ENCODE results near the gene RBM15.

RBM15 gene, protein sequence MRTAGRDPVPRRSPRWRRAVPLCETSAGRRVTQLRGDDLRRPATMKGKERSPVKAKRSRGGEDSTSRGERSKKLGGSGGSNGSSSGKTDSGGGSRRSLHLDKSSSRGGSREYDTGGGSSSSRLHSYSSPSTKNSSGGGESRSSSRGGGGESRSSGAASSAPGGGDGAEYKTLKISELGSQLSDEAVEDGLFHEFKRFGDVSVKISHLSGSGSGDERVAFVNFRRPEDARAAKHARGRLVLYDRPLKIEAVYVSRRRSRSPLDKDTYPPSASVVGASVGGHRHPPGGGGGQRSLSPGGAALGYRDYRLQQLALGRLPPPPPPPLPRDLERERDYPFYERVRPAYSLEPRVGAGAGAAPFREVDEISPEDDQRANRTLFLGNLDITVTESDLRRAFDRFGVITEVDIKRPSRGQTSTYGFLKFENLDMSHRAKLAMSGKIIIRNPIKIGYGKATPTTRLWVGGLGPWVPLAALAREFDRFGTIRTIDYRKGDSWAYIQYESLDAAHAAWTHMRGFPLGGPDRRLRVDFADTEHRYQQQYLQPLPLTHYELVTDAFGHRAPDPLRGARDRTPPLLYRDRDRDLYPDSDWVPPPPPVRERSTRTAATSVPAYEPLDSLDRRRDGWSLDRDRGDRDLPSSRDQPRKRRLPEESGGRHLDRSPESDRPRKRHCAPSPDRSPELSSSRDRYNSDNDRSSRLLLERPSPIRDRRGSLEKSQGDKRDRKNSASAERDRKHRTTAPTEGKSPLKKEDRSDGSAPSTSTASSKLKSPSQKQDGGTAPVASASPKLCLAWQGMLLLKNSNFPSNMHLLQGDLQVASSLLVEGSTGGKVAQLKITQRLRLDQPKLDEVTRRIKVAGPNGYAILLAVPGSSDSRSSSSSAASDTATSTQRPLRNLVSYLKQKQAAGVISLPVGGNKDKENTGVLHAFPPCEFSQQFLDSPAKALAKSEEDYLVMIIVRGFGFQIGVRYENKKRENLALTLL

GRCh38 chr1:110338886-110339406 is at the start of gene RBM15:
TSS of gene RBM15 (plus strand) at chr1:110339377. CDS start at chr1:110339406, 29 bp downstream.
- DNase-seq (ENCODE audit: low spot score) (peak; percentile 100), FAIRE-seq (peak; percentile 95)

DNA sequence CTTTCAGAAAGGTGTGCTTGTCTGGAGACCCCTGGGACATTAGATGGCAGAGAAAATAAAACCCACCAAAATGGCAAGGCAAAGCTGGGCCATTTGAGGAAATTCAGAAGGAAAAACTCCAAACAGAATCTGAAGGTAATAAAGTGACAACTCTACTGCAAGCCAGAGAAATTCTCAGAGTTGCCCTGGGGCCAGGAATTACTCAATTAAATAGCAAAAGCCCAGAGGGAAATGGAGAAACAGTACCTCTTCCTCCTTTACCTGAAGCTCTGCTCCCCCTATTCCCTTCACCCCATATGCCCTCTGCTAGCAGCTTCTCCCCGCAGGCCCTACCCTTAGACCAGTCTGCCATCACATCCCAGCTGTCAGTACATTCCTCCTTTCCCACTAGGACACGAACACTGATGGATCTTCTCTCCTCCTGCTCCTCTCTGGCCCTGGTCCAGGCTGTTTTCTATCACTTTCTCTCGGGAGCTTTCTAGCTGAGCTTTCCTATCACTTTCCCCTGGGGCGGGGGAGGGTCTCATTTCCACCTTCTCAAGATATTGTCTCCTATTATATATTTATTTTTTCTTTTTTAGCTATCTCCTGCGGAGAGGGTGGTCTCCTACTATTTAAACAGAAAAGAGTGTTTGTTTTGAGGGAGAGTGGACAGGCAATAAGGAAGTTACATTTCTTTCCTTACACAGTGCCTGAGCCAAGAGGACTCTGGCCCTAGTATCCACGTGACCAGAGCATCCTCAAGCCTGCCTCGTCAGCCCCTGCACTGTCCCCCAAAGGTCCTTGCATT is 47.7 kb upstream of the RBM15 start:
- DNase-seq (ENCODE audit: low spot score) (no peak), FAIRE-seq (no peak)

DNA sequence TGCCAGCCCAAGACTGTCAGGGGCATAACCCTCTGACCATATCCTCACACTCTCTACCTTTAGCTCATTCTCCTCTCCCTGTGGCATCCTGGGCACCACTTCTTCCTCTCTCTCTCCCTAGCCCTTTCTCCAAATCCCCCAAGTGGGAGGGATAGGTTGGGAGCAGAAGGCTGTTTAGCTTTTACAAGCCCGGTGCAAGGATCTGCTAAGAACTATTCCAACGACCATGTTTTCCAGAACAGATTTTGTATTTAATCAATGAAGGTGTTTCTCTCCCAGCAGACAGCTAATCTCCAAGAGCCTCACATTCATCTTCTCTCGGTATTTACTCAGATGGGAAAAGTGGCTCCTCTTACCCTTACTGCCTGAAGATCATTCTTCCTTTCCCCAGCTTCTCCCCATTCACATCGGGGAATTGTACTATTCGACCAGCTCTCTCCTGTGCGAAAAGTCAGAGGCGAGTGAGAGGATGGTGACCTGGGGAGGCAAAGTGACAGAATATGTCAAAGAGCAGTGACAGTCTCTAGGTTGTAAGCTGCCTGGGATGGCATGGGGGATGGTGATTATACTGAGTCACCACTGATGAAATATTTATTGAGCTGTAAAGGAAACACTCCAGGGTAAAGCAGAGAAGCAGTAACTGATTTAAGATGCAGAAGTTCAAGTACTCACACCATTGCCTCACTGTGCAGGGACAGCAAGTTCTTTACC is 47.0 kb upstream of the RBM15 start:
- DNase-seq (ENCODE audit: low spot score) = peak; percentile 16
- FAIRE-seq = no peak

- no peak for DNase-seq (ENCODE audit: low spot score)
- no peak for FAIRE-seq
Observed at GRCh38 chr1:110293601-110294104, 45.5 kb upstream of the RBM15 start.

- no peak for FAIRE-seq
- DNase-seq (ENCODE audit: low spot score) = no peak
Observed at GRCh38 chr1:110294308-110294707, 44.9 kb upstream of the RBM15 start.

- DNase-seq (ENCODE audit: low spot score) = no peak
- no peak for FAIRE-seq
Observed at GRCh38 chr1:110298991-110299390, 40.2 kb upstream of the RBM15 start.

DNA sequence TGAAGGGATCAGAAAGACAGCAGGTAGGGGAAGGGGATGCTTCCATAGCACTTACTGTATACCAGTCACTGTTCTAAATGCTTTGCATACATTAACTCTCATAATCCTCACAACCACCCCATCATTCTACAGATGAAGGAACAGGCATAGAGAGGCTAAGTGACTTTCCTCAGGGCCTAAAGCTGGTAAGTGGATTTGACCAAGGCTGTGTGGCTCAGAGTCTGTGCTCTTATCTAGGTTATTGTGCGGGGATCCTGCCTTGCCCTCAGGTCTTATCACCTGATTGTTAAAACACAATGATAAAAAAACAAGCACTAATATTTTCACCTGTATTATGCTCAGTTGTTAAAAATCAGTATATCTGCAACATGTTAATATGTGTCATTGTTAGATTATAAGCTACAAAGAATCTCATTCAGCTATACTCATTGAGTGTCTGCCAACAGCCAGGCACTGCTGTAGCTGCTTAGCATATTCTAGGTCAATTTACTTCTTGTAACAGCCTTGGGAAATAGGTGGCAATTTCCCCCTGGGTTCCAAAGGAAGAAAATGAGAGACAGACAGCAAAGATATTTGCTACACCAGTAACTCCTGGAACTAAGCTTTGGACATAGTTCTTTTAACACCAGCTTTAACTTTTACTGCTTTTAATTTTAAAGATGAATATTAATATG is 38.6 kb upstream of the RBM15 start:
- FAIRE-seq = no peak
- DNase-seq (ENCODE audit: low spot score) = no peak

- no peak for FAIRE-seq
- no peak for DNase-seq (ENCODE audit: low spot score)
Observed at GRCh38 chr1:110302836-110303235, 36.3 kb upstream of the RBM15 start.

DNA sequence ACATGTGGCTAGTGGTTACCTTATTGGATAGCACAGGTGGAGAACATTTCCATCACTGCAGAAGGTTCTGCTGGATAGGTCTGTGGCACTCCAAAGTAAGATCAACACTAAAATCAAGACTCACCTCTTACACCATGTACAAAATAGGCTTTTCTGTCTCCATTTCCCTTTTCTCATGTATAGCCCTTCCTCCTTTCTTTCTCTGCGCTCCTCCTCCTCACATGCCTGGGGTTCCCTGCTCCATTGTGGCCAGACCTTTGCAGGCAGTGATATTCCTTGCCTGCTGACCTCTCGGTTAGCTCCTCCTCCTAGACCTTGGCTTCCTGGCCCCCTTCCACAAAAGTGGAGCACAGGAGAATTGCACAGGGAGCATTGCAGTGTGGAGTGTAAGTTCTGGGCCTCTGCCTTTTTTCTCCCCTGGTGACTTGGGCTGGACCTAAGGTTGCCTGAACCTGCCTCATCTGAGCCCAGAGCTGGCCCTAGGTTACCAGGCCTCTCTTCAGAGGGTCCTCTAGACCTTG is 33.2 kb upstream of the RBM15 start:
- DNase-seq (ENCODE audit: low spot score) (no peak), FAIRE-seq (no peak)

DNA sequence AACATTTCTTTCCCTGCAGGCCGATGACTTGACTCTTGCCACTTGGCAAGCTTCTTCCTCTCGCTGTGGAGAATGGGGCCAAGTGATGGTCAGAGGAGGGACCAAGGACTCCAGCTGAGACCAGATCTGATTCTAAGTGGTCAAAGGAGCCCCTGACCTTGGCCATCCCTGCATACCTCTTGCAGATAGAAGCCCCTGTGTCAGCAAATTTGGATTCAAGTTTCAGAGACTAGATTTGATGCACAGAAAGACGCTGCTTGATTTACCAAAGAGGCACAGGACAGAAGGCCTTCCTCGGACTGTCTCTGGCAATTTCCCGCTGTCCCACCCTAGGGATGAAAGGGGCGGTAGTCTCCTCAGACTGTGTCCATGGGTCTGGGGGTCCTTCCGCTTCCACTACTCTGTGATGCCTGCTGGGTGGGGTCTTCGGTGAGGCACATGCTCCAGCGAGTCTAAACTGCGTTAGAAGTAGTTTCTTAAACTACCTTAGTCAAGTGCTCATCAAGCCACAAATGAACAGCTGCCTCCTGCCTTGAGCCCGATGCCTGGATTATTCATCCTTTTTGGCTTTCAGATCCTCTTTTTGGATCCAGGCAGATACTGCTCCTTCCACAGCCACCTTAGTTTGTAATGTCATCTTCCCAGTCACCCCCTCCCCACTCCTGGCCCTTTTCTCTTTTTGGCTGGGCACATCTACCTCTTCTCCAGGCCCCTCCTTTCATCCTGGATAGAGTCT is 31.8 kb upstream of the RBM15 start:
- FAIRE-seq (no peak), DNase-seq (ENCODE audit: low spot score) (no peak)

DNA sequence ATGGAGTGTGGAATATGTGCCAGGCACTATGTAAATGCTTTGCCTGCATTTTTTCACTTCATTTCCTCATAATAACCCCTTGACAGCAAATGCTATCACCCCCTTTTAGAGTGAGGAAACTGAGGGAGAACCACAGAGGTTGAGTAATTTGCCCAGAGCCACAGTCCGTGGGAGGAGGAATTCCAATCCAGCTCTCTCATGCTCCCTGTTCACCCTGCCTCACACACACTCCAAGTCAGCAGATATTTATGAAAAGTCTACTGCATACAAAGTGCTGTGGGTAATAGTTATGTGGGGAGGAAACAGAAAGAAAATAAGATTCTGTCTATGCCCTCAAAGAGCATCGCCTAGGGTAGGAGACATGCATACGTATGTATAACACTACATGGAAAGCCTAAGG is 30.9 kb upstream of the RBM15 start:
- DNase-seq (ENCODE audit: low spot score) (peak; percentile 72), FAIRE-seq (peak; percentile 55)

DNA sequence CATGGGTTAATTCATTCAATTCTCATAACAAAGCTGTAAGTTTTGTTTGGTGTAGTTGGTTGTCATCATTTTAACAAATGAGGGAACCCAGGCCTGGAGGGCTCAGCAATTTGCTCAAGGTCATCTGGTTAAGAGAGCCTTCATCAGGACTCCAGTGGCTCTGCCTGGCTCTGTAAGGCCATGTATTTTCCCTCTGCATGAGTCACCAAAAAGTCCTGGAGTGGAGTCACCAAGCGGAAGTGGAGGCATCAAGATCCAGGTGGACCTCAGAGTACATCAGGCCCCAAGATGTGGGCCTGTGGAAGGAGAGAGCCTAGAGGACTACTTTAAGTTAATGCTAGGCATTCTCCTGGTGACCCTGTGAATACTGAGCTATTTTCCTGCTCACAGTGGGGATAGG is 30.0 kb upstream of the RBM15 start:
- peak; percentile 70 for DNase-seq (ENCODE audit: low spot score)
- FAIRE-seq = no peak

DNA sequence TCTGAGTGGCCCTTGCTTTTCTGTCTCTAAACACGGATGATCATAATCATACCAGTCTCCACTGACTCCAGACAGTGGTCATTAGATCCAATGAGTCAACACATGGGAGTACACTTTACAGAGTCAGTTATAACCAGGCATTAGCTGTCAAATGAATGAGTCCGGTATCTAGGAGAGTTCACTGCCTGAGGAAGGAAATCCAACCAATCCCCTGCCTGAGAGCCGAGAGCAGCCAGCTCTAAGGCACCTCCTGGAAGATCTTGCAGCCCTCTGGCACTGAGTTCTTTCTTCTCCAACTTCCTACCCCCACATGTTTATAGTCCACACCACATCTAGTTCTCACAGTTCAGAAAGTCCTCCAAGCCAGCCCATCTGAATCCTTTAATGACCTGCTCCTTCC is 29.4 kb upstream of the RBM15 start:
- peak; percentile 88 for DNase-seq (ENCODE audit: low spot score)
- peak; percentile 34 for FAIRE-seq

DNA sequence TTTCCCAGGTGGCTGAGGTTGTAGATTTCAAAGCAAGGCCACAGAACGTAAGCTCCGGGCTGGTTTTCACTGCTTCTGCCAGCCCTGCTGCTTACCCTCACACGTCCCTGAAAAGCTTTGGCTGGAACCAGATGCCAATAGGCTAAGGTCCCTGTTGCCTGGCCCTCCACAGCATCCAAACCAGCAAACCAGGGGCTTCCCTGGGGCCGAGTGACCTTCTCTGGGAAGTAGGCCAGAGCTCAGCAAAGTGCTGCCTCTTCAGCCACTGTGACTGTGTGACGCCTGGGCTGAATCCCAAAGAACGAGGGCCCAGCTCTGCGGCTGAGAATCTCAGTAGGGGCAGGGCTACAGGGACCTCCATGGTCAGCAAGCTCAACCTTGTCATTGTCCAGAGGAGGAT is 28.9 kb upstream of the RBM15 start:
- no peak for FAIRE-seq

DNA sequence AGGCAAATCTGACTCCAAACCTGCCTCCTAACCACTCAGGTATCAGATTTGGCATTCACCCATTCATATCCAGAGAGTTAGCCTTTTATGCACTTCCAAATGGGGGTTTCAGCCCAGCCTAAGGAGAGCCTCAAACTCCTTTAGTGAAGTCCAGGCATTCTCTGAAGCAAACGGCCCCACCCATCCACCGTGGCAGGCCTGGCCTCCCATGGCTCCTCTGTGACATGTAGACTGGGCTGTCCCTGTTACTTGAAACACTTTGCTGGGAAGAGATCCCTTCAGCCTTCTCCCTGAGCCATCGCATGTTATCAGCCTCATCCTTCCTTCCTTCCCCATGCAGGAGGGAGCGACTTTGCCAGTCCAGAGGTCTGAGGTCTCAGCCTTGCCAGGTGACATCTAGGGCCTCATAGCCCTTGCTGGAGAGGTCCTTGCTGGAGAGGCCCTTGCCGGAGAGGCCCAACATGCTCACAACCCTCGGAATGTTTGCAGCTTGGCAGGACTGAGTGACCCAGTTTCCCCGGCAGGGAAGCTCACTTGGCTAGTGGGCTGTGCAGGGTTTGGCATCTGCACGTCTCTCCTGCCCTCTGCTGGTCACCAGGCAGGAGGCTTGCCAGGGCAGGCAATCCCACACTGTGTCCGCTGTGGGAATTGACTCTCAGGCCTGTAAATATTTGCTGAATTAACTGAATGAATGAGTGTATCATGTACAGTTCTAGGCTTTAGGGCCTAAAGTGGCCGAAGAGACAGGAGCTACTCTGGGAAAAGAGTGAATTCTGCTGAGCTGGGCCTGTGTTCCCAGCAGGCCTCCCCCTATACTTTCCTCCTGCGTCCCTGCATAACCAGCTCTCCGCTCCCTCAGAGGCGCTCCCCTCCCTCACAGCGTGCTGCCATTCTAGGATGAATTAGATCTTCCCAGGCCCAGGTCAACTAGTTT is 26.7 kb upstream of the RBM15 start:
- DNase-seq (ENCODE audit: low spot score) (peak; percentile 48), FAIRE-seq (no peak)

More for the DNA sequence above, 28.9 kb upstream of the RBM15 start:
- DNase-seq (ENCODE audit: low spot score) = no peak

DNA sequence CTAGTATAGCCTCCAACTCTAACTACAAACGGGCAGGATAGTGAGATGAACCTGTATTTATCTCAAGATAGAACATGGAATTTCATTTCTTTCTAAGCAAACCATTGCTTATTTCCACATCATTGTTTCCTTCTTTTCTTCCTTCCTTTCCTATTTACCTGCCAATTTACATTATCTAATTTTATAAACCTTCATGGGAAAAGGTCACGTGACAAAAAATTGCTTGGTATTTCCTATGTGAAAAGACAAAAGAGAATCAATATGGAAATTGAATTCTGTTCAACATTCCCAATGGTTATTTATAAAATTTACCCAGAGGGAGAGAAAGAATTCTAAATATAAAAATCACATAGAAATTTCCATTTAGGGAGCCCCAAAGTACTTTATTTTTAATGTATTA is 22.4 kb upstream of the RBM15 start:
- DNase-seq (ENCODE audit: low spot score) = no peak
- FAIRE-seq = no peak

- DNase-seq (ENCODE audit: low spot score) = no peak
- FAIRE-seq = no peak
Observed at GRCh38 chr1:110318046-110318445, 21.1 kb upstream of the RBM15 start.

Data from RCC 7860 (cell line).